ENCODE data around the gene EGFR.

The EGFR gene

GRCh38 chr7:55026086-55026790 is 7.4 kb downstream of the EGFR start:
- in situ Hi-C loops (cut with MboI; ENCODE audit: low sequenced_read_pairs, unreplicated experiment) = no loop called here
- DNase-seq (ENCODE audit: low spot score) = no peak
- TF ChIP-seq, protein P1, sequence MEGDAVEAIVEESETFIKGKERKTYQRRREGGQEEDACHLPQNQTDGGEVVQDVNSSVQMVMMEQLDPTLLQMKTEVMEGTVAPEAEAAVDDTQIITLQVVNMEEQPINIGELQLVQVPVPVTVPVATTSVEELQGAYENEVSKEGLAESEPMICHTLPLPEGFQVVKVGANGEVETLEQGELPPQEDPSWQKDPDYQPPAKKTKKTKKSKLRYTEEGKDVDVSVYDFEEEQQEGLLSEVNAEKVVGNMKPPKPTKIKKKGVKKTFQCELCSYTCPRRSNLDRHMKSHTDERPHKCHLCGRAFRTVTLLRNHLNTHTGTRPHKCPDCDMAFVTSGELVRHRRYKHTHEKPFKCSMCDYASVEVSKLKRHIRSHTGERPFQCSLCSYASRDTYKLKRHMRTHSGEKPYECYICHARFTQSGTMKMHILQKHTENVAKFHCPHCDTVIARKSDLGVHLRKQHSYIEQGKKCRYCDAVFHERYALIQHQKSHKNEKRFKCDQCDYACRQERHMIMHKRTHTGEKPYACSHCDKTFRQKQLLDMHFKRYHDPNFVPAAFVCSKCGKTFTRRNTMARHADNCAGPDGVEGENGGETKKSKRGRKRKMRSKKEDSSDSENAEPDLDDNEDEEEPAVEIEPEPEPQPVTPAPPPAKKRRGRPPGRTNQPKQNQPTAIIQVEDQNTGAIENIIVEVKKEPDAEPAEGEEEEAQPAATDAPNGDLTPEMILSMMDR (IDR thresholded peaks at IDR 0.05; ENCODE audit: borderline replicate concordance, control extremely low read depth, extremely low read depth, insufficient read depth, missing control alignments) = no peak

DNA sequence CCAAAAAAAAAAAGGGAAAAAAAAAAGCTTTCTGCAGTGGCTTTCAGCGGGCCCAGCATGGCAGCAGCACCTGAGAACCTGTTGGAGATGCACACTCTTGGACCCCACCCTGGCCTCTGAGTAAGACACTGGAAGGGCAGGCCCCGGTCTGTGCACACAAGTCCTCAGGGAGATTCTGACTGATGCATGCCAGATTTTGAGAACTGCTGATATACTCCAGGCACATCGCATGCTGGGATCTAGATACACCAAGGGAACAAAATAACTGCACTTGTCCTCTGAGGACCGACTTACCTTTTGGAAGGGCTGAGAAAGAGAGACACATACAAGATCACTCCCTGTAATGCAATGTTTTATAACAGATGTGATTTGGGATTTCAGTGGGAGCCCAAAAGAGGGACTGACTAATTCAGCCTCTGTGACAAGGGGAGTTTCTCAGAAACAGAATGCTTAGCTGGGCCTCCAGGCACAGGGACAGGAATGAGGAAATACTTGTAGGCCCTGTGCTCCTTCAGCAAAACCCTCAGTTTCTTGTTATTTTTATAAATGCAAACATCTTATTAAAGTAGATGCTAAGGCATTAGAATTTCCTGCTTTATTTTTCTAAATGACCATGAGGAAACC is 8.2 kb downstream of the EGFR start:
- DNase-seq (ENCODE audit: low spot score) = no peak
- TF ChIP-seq, protein P1 (IDR thresholded peaks at IDR 0.05; ENCODE audit: borderline replicate concordance, control extremely low read depth, extremely low read depth, insufficient read depth, missing control alignments) = no peak
- in situ Hi-C loops (cut with MboI; ENCODE audit: low sequenced_read_pairs, unreplicated experiment) = no loop called here

DNA sequence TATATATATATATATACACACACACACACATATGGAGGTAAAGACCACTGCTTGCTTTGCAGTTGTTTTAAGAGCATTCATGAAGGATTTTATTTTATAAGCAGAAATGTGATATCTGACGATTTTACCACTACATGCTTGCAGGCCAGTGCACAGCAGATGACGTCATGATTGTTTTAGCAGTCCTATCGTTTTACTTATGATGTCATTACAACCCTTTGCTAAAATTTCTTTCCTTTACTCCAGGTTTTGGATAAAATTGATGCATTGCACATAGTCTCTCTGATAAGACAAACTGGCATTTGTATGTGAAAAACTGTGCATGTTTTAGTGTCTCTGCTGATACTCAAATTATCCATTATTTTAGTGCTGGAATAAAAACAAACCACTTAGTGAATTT is 9.2 kb downstream of the EGFR start:
- in situ Hi-C loops (cut with MboI; ENCODE audit: low sequenced_read_pairs, unreplicated experiment) = no loop called here
- no peak for DNase-seq (ENCODE audit: low spot score)

DNA sequence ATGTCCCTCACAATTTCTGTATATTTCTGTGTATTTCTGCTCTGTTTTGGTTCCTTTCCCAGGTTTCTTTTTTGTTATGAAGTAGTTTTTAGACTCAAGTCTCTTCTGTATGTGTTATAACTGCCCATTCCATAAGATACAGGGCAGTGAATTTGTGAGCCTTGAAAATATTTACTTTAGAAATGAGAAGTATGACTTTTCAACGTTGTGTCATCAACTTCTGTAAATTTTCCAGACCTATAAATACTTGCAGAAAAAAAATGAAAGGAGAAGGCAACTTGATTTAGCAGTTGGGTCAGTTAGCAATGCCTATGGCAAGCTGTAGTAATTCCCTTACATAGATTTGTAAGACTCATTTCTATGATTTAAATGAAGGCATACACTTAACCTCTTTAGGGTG is 11.5 kb downstream of the EGFR start:
- TF ChIP-seq, protein P1 (IDR thresholded peaks at IDR 0.05; ENCODE audit: borderline replicate concordance, control extremely low read depth, extremely low read depth, insufficient read depth, missing control alignments) = no peak
- no peak for DNase-seq (ENCODE audit: low spot score)
- in situ Hi-C loops (cut with MboI; ENCODE audit: low sequenced_read_pairs, unreplicated experiment) = no loop called here

More for the DNA sequence above, 9.2 kb downstream of the EGFR start:
- TF ChIP-seq, protein P1 (IDR thresholded peaks at IDR 0.05; ENCODE audit: borderline replicate concordance, control extremely low read depth, extremely low read depth, insufficient read depth, missing control alignments) = no peak

DNA sequence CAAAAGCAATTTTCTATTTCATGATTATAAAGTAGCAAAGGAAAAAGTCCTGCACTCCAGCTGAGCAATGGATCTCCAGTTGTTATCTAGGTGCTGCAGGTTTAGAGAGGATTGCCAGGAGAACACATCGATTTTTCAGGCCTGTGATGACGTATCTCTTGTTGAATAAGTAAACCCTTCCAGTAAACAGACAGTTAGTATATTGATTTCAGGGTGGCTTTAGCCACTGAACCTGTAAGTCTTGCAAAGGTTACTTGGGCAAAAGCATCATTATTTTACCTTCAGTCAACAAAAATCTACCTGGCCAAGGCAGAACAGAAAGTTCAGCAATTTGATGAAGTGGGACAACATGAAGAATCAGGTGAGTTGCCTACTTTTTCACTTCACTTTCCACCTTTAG is 12.3 kb downstream of the EGFR start:
- no peak for DNase-seq (ENCODE audit: low spot score)
- in situ Hi-C loops (cut with MboI; ENCODE audit: low sequenced_read_pairs, unreplicated experiment) = no loop called here
- TF ChIP-seq, protein P1 (IDR thresholded peaks at IDR 0.05; ENCODE audit: borderline replicate concordance, control extremely low read depth, extremely low read depth, insufficient read depth, missing control alignments) = no peak

- TF ChIP-seq, protein P1 (IDR thresholded peaks at IDR 0.05; ENCODE audit: borderline replicate concordance, control extremely low read depth, extremely low read depth, insufficient read depth, missing control alignments) = no peak
- no peak for DNase-seq (ENCODE audit: low spot score)
- in situ Hi-C loops (cut with MboI; ENCODE audit: low sequenced_read_pairs, unreplicated experiment) = no loop called here
Measured at GRCh38 chr7:55032069-55032699, 13.4 kb downstream of the EGFR start.

Data from GM13976 (cell line).